ENCODE results near the gene ZNF416. TPM values are rescaled to one million over a fixed set of nuclear protein-coding genes. Genes with fewer than 3 reads are reported as not detected.

The ZNF416 gene
- total RNA-seq, 1 donor from 2014 or later, result 4.3 TPM

- no peak for ATAC-seq
- DNase-seq (ENCODE audit: missing footprints), result no peak
- intact Hi-C loops (cut with DNase I), result loop anchor here (5.0 kb wide), 1 partner anchor 36 kb away; the partner anchor contains the start of gene ZNF549
Observed at GRCh38 chr19:57563547-57563946, 15.2 kb downstream of the ZNF416 start.

GRCh38 chr19:57560049-57560491 lies 18.6 kb downstream of the ZNF416 start:
- intact Hi-C loops (cut with DNase I), result loop anchor here (5.0 kb wide), 1 partner anchor 33 kb away; the partner anchor contains the start of gene ZNF549
- DNase-seq (ENCODE audit: missing footprints) (peak; percentile 66), ATAC-seq (peak; percentile 34)

- peak; percentile 99 for ATAC-seq
- intact Hi-C loops (cut with DNase I), result loop anchor here (2.0 to 5.0 kb wide), 2 partner anchors 19 to 32 kb away; partner anchors contain the start of genes ZNF416 and ZNF549
Observed at GRCh38 chr19:57559404-57560025, 19.2 kb downstream of the ZNF416 start, which contains the start of gene ZNF550. Gene ZNF550, minus strand, starts transcription at chr19:57559863. Its CDS starts 181 bp downstream, at chr19:57559682.

GRCh38 chr19:57559008-57559403 lies 19.7 kb downstream of the ZNF416 start:
- peak; percentile 43 for ATAC-seq
- no peak for DNase-seq (ENCODE audit: missing footprints)
- intact Hi-C loops (cut with DNase I), result loop anchor here (2.0 kb wide), 1 partner anchor 20 kb away; the partner anchor contains the start of gene ZNF416

More at GRCh38 chr19:57559404-57560025, 19.2 kb downstream of the ZNF416 start, which contains the start of gene ZNF550:
- peak; percentile 96 for DNase-seq (ENCODE audit: missing footprints)

- ATAC-seq (no peak), DNase-seq (ENCODE audit: missing footprints) (no peak)
- intact Hi-C loops (cut with DNase I), result loop anchor here (2.0 kb wide), 1 partner anchor 20 kb away; the partner anchor contains the start of gene ZNF416
Observed at GRCh38 chr19:57558525-57558924, 20.2 kb downstream of the ZNF416 start.

- DNase-seq (ENCODE audit: missing footprints) (no peak), ATAC-seq (no peak)
- intact Hi-C loops (cut with DNase I), result loop anchor here (2.0 kb wide), 1 partner anchor 21 kb away; the partner anchor contains the start of gene ZNF416
Observed at GRCh38 chr19:57557659-57558058, 21.1 kb downstream of the ZNF416 start.

GRCh38 chr19:57552432-57552831 lies 26.3 kb downstream of the ZNF416 start:
- intact Hi-C loops (cut with DNase I), result no loop called here

GRCh38 chr19:57546513-57546912 lies 32.2 kb downstream of the ZNF416 start:
- DNase-seq (ENCODE audit: missing footprints) (no peak), ATAC-seq (no peak)
- intact Hi-C loops (cut with DNase I), result no loop called here

More at GRCh38 chr19:57552432-57552831, 26.3 kb downstream of the ZNF416 start:
- DNase-seq (ENCODE audit: missing footprints), result no peak
- no peak for ATAC-seq

- intact Hi-C loops (cut with DNase I), result no loop called here
- DNase-seq (ENCODE audit: missing footprints) (no peak), ATAC-seq (no peak)
Observed at GRCh38 chr19:57537953-57538547, 40.7 kb downstream of the ZNF416 start.

GRCh38 chr19:57527136-57527881 lies 51.4 kb downstream of the ZNF416 start, which contains the start of gene ZNF549:
Gene ZNF549, plus strand, starts transcription at chr19:57527356. Its CDS starts 218 bp downstream, at chr19:57527574.
- intact Hi-C loops (cut with DNase I), result loop anchor here (5.0 kb wide), 1 partner anchor 35 kb away; no protein-coding TSS in a partner anchor
- ATAC-seq, result peak; percentile 100
- peak; percentile 91 for DNase-seq (ENCODE audit: missing footprints)

Other genes with a start within 250 kb of the ZNF416 start
- 7.8 TPM for gene ZNF304, start 227.6 kb downstream of the ZNF416 start, total RNA-seq
- gene TRAPPC2B, start 215.4 kb downstream of the ZNF416 start, total RNA-seq, result 9.7 TPM
- 2.4 TPM for gene ZNF547, start 215.4 kb downstream of the ZNF416 start, total RNA-seq
- 14.7 TPM for gene ZNF548, start 189.1 kb downstream of the ZNF416 start, total RNA-seq
- 9.4 TPM for gene ZNF17, start 167.8 kb downstream of the ZNF416 start, total RNA-seq
- 3.2 TPM for gene ZNF749, start 143.6 kb downstream of the ZNF416 start, total RNA-seq
- gene VN1R1, start 121.8 kb downstream of the ZNF416 start, total RNA-seq, result 3.3 TPM
- gene ZNF772, start 101.3 kb downstream of the ZNF416 start, total RNA-seq, result 18.3 TPM
- 6.8 TPM for gene ZNF419, start 91.2 kb downstream of the ZNF416 start, total RNA-seq
- 5.0 TPM for gene ZNF773, start 79.0 kb downstream of the ZNF416 start, total RNA-seq
- 3.6 TPM for gene ZNF549, start 51.6 kb downstream of the ZNF416 start, total RNA-seq
- gene ZNF550, start 19.0 kb downstream of the ZNF416 start, total RNA-seq, result 9.5 TPM
- 3.3 TPM for gene ZIK1, start 5.2 kb upstream of the ZNF416 start, total RNA-seq
- 3.8 TPM for gene ZNF530, start 21.0 kb upstream of the ZNF416 start, total RNA-seq
- 14.9 TPM for gene ZNF134, start 35.3 kb upstream of the ZNF416 start, total RNA-seq
- gene ZNF211, start 54.3 kb upstream of the ZNF416 start, total RNA-seq, result 10.1 TPM
- not detected for gene ZSCAN4, start 90.0 kb upstream of the ZNF416 start, total RNA-seq
- 4.0 TPM for gene ZNF551, start 103.1 kb upstream of the ZNF416 start, total RNA-seq
- gene ZNF154, start 130.3 kb upstream of the ZNF416 start, total RNA-seq, result 3.3 TPM
- 5.8 TPM for gene ZNF671, start 148.7 kb upstream of the ZNF416 start, total RNA-seq
- 12.5 TPM for gene ZNF776, start 167.9 kb upstream of the ZNF416 start, total RNA-seq
- gene ZNF586, start 190.8 kb upstream of the ZNF416 start, total RNA-seq, result 9.7 TPM
- 4.7 TPM for gene ZNF552, start 236.0 kb upstream of the ZNF416 start, total RNA-seq

Measured in Right ventricle myocardium inferior (tissue), 1 donor.